ENCODE results near the gene CCDC88C.
"Not testable (repeated sequence)": the region's sequence is repeated elsewhere in the genome, so short reads cannot be mapped to it uniquely, and the experiment has no call there.

CCDC88C gene

DNA sequence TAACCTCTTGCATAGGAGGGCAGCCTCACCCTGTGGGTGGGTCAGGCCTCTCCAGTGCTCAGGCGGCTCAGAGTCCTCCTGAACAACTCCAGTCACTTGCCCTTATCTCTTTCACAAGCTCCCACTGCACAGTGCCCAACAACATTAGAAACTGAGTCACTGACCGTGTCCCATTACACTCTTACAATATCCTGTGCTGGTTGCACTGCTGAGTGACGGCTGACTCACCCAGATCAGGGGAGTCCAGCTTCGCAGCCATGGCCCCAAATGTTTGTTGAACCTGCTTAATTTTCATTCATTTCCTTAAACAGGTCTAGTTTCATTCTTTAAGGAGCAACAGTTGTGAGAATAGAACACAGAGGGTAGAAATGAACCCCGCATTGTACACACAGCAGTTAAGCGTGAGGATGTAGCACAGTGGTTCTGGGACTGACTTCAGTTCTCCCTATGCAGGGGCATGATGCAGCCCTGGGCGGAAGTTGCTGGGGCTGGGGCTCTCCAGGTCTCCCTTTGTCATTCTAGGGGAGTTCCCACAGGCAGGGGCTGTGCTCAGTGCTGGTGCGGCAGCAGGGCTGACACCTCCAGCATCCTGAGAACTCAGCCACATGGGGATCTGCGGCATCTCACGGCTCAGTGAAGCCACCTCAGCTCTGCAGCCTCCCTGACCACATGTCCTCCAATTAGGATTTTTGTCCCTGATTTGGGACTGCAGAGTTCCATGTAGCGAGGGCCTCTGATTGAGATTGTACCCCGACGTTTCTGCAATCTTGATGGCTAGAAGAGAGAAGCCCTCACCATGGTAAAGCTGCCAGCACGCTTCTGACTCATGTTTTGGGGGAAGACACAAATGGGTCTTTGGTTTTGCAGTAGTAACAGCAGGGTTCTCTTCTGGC is 189.3 kb downstream of the CCDC88C start:
- Histone ChIP-seq H3K23ac (ENCODE audit: low read depth, low read length, poor library complexity) (no peak overlapping the region), H2AK5ac (ENCODE audit: low read depth, low read length) (no peak overlapping the region), H4K91ac (ENCODE audit: low read depth, low read length, poor library complexity) (no peak overlapping the region), H2BK12ac (ENCODE audit: low read length) (no peak overlapping the region), H3K9ac (ENCODE audit: low read depth, low read length, poor library complexity) (no peak overlapping the region), H3K4me1 (ENCODE audit: control insufficient read depth in 2 of 2, insufficient read depth in 1 of 2, low read depth in 1 of 2, low read length in 2 of 2) (no peaks in the 10 kb centered on the region), H3K27ac (replicated peaks; ENCODE audit: low read length) (no peak overlapping the region), H4K8ac (ENCODE audit: low read depth, low read length) (no peak overlapping the region), H3K4me3 (ENCODE audit: low read length in 2 of 2) (no peak overlapping the region), H2BK15ac (ENCODE audit: low read length) (no peak overlapping the region), H3K9me3 (replicated peaks in 1 of 2; ENCODE audit: control insufficient read depth in 2 of 2, insufficient read depth in 1 of 2, low read depth in 1 of 2, low read length in 2 of 2) (peaks cover 13 to 14% of the 10 kb centered on the region in 2 donors), H2BK5ac (ENCODE audit: low read length) (no peak overlapping the region), H3K36me3 (replicated peaks in 1 of 2; ENCODE audit: control insufficient read depth in 2 of 2, insufficient read depth in 2 of 2, low read length in 2 of 2) (peaks cover 4 to 14% of the 10 kb centered on the region in 2 donors), H2AFZ (ENCODE audit: low read length) (no peak overlapping the region), H3K27me3 (ENCODE audit: control insufficient read depth in 3 of 3, insufficient read depth in 3 of 3, low read depth in 1 of 3, low read length in 3 of 3) (no peaks in the 10 kb centered on the region), H3K4ac (ENCODE audit: low read length) (no peak overlapping the region), H3K79me1 (ENCODE audit: low read depth, low read length) (no peaks in the 10 kb centered on the region), H3K4me2 (ENCODE audit: insufficient read depth, low read length, poor library complexity, severe bottlenecking) (no peak overlapping the region), H2BK120ac (ENCODE audit: low read depth, low read length) (no peak overlapping the region), H3K18ac (ENCODE audit: low read length) (no peak overlapping the region), H3K14ac (ENCODE audit: low read length) (no peak overlapping the region)
- no peak for DNase-seq (ENCODE audit: low spot score)
- WGBS, 2 donors (ENCODE audit: extremely low coverage in 2 of 2, insufficient read length in 2 of 2, insufficient replicate concordance in 1 of 2) = no CpG with 5 or more reads among the region's 14 CpGs

DNA sequence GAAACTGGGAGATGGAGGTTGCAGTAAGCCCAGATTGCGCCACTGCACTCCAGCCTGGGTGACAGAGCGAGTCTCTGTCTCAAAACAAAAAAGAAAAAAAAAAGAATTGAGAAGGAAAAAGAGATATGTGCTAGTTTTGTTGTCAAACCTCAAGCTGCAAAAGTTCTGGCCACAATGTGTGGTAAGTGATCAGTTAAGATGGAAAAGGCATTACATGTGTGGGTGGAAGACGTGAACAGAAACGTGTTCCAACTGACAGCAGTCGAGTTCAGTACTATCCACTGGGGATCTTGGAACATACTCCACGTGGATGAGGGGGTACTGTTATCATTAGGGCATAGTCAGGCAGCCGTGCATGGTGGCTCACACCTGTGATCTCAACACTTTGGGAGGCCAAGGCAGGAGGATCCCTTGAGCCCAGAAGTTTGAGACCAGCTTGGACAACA is 190.4 kb downstream of the CCDC88C start:
- Histone ChIP-seq H3K4me1 (ENCODE audit: control insufficient read depth in 2 of 2, insufficient read depth in 1 of 2, low read depth in 1 of 2, low read length in 2 of 2) (peaks cover 0 to 3% of the 10 kb centered on the region in 2 donors), H2BK15ac (ENCODE audit: low read length) (no peak overlapping the region), H4K91ac (ENCODE audit: low read depth, low read length, poor library complexity) (no peak overlapping the region), H3K9me3 (replicated peaks in 1 of 2; ENCODE audit: control insufficient read depth in 2 of 2, insufficient read depth in 1 of 2, low read depth in 1 of 2, low read length in 2 of 2) (peaks cover 13 to 14% of the 10 kb centered on the region in 2 donors), H3K36me3 (replicated peaks in 1 of 2; ENCODE audit: control insufficient read depth in 2 of 2, insufficient read depth in 2 of 2, low read length in 2 of 2) (peaks cover 4 to 14% of the 10 kb centered on the region in 2 donors), H3K23ac (ENCODE audit: low read depth, low read length, poor library complexity) (no peak overlapping the region), H3K4ac (ENCODE audit: low read length) (no peak overlapping the region), H3K18ac (ENCODE audit: low read length) (no peak overlapping the region), H3K14ac (ENCODE audit: low read length) (no peak overlapping the region), H2BK120ac (ENCODE audit: low read depth, low read length) (no peak overlapping the region), H3K79me1 (ENCODE audit: low read depth, low read length) (no peaks in the 10 kb centered on the region), H2BK12ac (ENCODE audit: low read length) (no peak overlapping the region), H4K8ac (ENCODE audit: low read depth, low read length) (no peak overlapping the region), H2AFZ (ENCODE audit: low read length) (no peak overlapping the region), H2AK5ac (ENCODE audit: low read depth, low read length) (no peak overlapping the region), H3K27me3 (ENCODE audit: control insufficient read depth in 3 of 3, insufficient read depth in 3 of 3, low read depth in 1 of 3, low read length in 3 of 3) (no peaks in the 10 kb centered on the region), H3K27ac (replicated peaks; ENCODE audit: low read length) (no peak overlapping the region), H2BK5ac (ENCODE audit: low read length) (no peak overlapping the region), H3K9ac (ENCODE audit: low read depth, low read length, poor library complexity) (no peak overlapping the region), H3K4me2 (ENCODE audit: insufficient read depth, low read length, poor library complexity, severe bottlenecking) (no peak overlapping the region), H3K4me3 (ENCODE audit: low read length in 2 of 2) (no peak overlapping the region)
- no peak for DNase-seq (ENCODE audit: low spot score)
- no CpG with 5 or more reads among the region's 7 CpGs for WGBS, 2 donors (ENCODE audit: extremely low coverage in 2 of 2, insufficient read length in 2 of 2, insufficient replicate concordance in 1 of 2)

DNA sequence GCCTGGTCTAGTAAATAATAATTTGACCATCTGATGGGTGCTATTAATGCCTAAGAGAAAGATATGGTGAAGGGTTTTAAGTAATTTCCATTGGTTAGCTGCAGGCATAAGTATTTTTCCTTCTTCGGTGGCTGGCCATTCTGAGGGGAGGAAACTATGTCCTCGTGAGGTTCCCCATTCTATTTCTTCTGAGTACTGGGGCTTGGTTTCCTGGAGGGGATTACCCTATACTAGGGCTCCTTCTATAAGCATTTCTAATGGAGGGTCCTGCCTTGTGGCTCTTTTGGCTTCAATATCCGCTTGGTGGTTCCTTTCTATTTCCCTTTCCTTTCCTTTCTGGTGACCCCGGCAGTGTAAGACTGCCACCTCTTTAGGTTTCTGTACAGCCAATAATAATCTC is 191.3 kb downstream of the CCDC88C start:
- DNase-seq (ENCODE audit: low spot score) = not testable (repeated sequence)
- WGBS, 2 donors (ENCODE audit: extremely low coverage in 2 of 2, insufficient read length in 2 of 2, insufficient replicate concordance in 1 of 2) = no CpG with 5 or more reads among the region's 4 CpGs

DNA sequence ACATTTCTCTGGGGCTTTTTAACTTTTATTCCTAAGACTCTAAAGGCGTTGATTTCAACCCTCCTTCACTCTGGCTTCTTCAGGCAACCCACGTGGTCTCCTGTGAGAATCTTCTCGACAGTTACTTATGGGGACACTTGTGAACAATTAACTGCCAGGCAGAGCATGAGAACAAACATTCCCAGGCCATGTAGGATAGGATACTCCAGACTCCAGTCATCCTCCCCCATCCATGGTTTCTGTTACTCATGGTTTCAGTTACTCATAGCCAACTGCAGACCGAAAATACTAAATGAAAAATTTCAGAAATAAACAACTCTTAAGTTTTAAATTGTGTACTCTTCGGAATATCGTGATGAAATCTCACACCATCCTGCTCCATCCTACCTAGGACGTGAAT is 192.6 kb downstream of the CCDC88C start:
- H3K18ac ChIP-seq (ENCODE audit: low read length) = no peak overlapping the region
- H3K14ac ChIP-seq (ENCODE audit: low read length) = no peak overlapping the region

More for the DNA sequence above, 191.3 kb downstream of the CCDC88C start:
- not testable (repeated sequence) for H3K4me3 ChIP-seq (ENCODE audit: low read length in 2 of 2); H2BK12ac ChIP-seq (ENCODE audit: low read length); H3K9ac ChIP-seq (ENCODE audit: low read depth, low read length, poor library complexity); H4K8ac ChIP-seq (ENCODE audit: low read depth, low read length); H3K27me3 ChIP-seq (ENCODE audit: control insufficient read depth in 3 of 3, insufficient read depth in 3 of 3, low read depth in 1 of 3, low read length in 3 of 3); H2BK5ac ChIP-seq (ENCODE audit: low read length); H2AK5ac ChIP-seq (ENCODE audit: low read depth, low read length); H3K79me1 ChIP-seq (ENCODE audit: low read depth, low read length); H2BK15ac ChIP-seq (ENCODE audit: low read length); H2AFZ ChIP-seq (ENCODE audit: low read length); H3K14ac ChIP-seq (ENCODE audit: low read length); H3K18ac ChIP-seq (ENCODE audit: low read length); H3K23ac ChIP-seq (ENCODE audit: low read depth, low read length, poor library complexity); H3K4me1 ChIP-seq (ENCODE audit: control insufficient read depth in 2 of 2, insufficient read depth in 1 of 2, low read depth in 1 of 2, low read length in 2 of 2); H3K4me2 ChIP-seq (ENCODE audit: insufficient read depth, low read length, poor library complexity, severe bottlenecking); H2BK120ac ChIP-seq (ENCODE audit: low read depth, low read length); H3K27ac ChIP-seq (replicated peaks; ENCODE audit: low read length); H3K4ac ChIP-seq (ENCODE audit: low read length); H4K91ac ChIP-seq (ENCODE audit: low read depth, low read length, poor library complexity)
- Histone ChIP-seq H3K9me3 (replicated peaks in 1 of 2; ENCODE audit: control insufficient read depth in 2 of 2, insufficient read depth in 1 of 2, low read depth in 1 of 2, low read length in 2 of 2) (peaks cover 10 to 12% of the 10 kb centered on the region in 2 donors), H3K36me3 (replicated peaks in 1 of 2; ENCODE audit: control insufficient read depth in 2 of 2, insufficient read depth in 2 of 2, low read length in 2 of 2) (peaks cover 4 to 14% of the 10 kb centered on the region in 2 donors)

More for the DNA sequence above, 192.6 kb downstream of the CCDC88C start:
- Histone ChIP-seq H3K4me3 (ENCODE audit: low read length in 2 of 2) (no peak overlapping the region), H2AFZ (ENCODE audit: low read length) (no peak overlapping the region), H3K79me1 (ENCODE audit: low read depth, low read length) (no peaks in the 10 kb centered on the region), H3K27ac (replicated peaks; ENCODE audit: low read length) (no peak overlapping the region), H3K4me1 (ENCODE audit: control insufficient read depth in 2 of 2, insufficient read depth in 1 of 2, low read depth in 1 of 2, low read length in 2 of 2) (peaks cover 0 to 3% of the 10 kb centered on the region in 2 donors), H3K23ac (ENCODE audit: low read depth, low read length, poor library complexity) (no peak overlapping the region), H3K4ac (ENCODE audit: low read length) (no peak overlapping the region), H4K8ac (ENCODE audit: low read depth, low read length) (no peak overlapping the region), H2AK5ac (ENCODE audit: low read depth, low read length) (no peak overlapping the region), H2BK120ac (ENCODE audit: low read depth, low read length) (no peak overlapping the region), H3K9me3 (replicated peaks in 1 of 2; ENCODE audit: control insufficient read depth in 2 of 2, insufficient read depth in 1 of 2, low read depth in 1 of 2, low read length in 2 of 2) (peaks cover 0 to 7% of the 10 kb centered on the region in 2 donors), H3K27me3 (ENCODE audit: control insufficient read depth in 3 of 3, insufficient read depth in 3 of 3, low read depth in 1 of 3, low read length in 3 of 3) (no peaks in the 10 kb centered on the region), H2BK12ac (ENCODE audit: low read length) (no peak overlapping the region), H3K9ac (ENCODE audit: low read depth, low read length, poor library complexity) (no peak overlapping the region), H2BK5ac (ENCODE audit: low read length) (no peak overlapping the region), H3K4me2 (ENCODE audit: insufficient read depth, low read length, poor library complexity, severe bottlenecking) (no peak overlapping the region), H4K91ac (ENCODE audit: low read depth, low read length, poor library complexity) (no peak overlapping the region), H3K36me3 (replicated peaks in 1 of 2; ENCODE audit: control insufficient read depth in 2 of 2, insufficient read depth in 2 of 2, low read length in 2 of 2) (peaks cover 4 to 18% of the 10 kb centered on the region in 2 donors), H2BK15ac (ENCODE audit: low read length) (no peak overlapping the region)
- WGBS, 2 donors (ENCODE audit: extremely low coverage in 2 of 2, insufficient read length in 2 of 2, insufficient replicate concordance in 1 of 2) = no CpG with 5 or more reads among the region's 7 CpGs
- DNase-seq (ENCODE audit: low spot score) = no peak

Data from neuronal stem cell (in vitro differentiated cells).